Fibroblast of skin of left biceps (primary cell): ENCODE results near the gene NXN.
"Not testable (repeated sequence)": the region's sequence is repeated elsewhere in the genome, so short reads cannot be mapped to it uniquely, and the experiment has no call there.

Source experiments
- DNase-seq, 2 experiments: peaks; one replicate each; pipeline ENCODE4 v3.0.0-alpha.2; 2013; ENCODE audit warnings: low read depth in 2 of 2

The NXN gene

GRCh38 chr17:773467-774312 is 205.9 kb downstream of the NXN start:
- DNase-seq, result no peak

- DNase-seq, result no peak
Observed at GRCh38 chr17:773016-773415, 206.6 kb downstream of the NXN start.

GRCh38 chr17:767076-767475 is 212.5 kb downstream of the NXN start:
- DNase-seq, result no peak

- no peak for DNase-seq
Observed at GRCh38 chr17:760371-760770, 219.2 kb downstream of the NXN start.

- no peak for DNase-seq
Observed at GRCh38 chr17:759964-760363, 219.6 kb downstream of the NXN start.

GRCh38 chr17:756010-756567 is 223.5 kb downstream of the NXN start:
- not testable (repeated sequence) for DNase-seq

GRCh38 chr17:755319-755961 is 224.1 kb downstream of the NXN start:
- not testable (repeated sequence) for DNase-seq

GRCh38 chr17:753418-753817 is 226.2 kb downstream of the NXN start:
- no peak for DNase-seq

- DNase-seq, result peak in 1 of 2 experiments; percentile 28
Observed at GRCh38 chr17:752620-753219, 226.9 kb downstream of the NXN start.

GRCh38 chr17:752002-752619 is 227.5 kb downstream of the NXN start, which contains the start of gene GEMIN4:
TSS of gene GEMIN4 (minus strand) at chr17:752264. CDS start at chr17:752142, 122 bp downstream.
- DNase-seq, result peak; percentile 68

GRCh38 chr17:751269-752001 is 228.1 kb downstream of the NXN start:
- DNase-seq, result no peak

- DNase-seq, result no peak
Observed at GRCh38 chr17:750431-751037, 229.0 kb downstream of the NXN start.

- not testable (repeated sequence) for DNase-seq
Observed at GRCh38 chr17:749359-749758, 230.2 kb downstream of the NXN start.
